Type B pancreatic cell (in vitro differentiated cells): Measurements from ENCODE around the gene RRP9. TPM values are rescaled to one million over a fixed set of nuclear protein-coding genes. Genes with fewer than 3 reads are reported as not detected.
"Not testable (repeated sequence)": the region's sequence is repeated elsewhere in the genome, so short reads cannot be mapped to it uniquely, and the experiment has no call there.

ENCODE experiments used
- DNase-seq: peaks from one replicate; pipeline ENCODE4 v3.0.0; 2021; ENCODE audit warnings: mixed read lengths; ENCODE audit not compliant: unreplicated experiment; ENCODE audit errors: extremely low spot score
- H3K27ac Mint-ChIP-seq: 2 replicates; pipeline ENCODE4 v1.8.0; 2021; ENCODE audit warnings: mild to moderate bottlenecking, mixed read lengths
- H3K27me3 Mint-ChIP-seq: 2 replicates; pipeline ENCODE4 v1.8.0; 2021; ENCODE audit warnings: mixed read lengths
- H3K36me3 Mint-ChIP-seq: 2 replicates; pipeline ENCODE4 v1.8.0; 2021; ENCODE audit warnings: mixed read lengths
- H3K4me1 Mint-ChIP-seq: one replicate; pipeline ENCODE4 v1.8.0; 2021; ENCODE audit warnings: mixed read lengths; ENCODE audit not compliant: unreplicated experiment
- H3K4me3 Mint-ChIP-seq: 2 replicates; pipeline ENCODE4 v1.8.0; 2021; ENCODE audit warnings: mild to moderate bottlenecking, mixed read lengths
- H3K9me3 Mint-ChIP-seq: 2 replicates; pipeline ENCODE4 v1.8.0; 2021; ENCODE audit warnings: mixed read lengths
- CTCF ChIP-seq: fragments of 200-600 bp; sonication (generic); conservative IDR thresholded peaks from 2 replicates; pipeline ENCODE4 v1.5.0; 2021; ENCODE audit warnings: antibody characterized with exemption, mild to moderate bottlenecking
- long read RNA-seq: library from polyadenylated mRNA; unstranded; transcript quantifications from one replicate; pipeline ENCODE4 v2.0.0, GENCODE V29; 2020
- total RNA-seq: library from RNA; stranded (reverse); gene quantifications from 2 replicates; pipeline ENCODE4 v1.2.1, GENCODE V29; 2021; ENCODE audit warnings: low replicate concordance

RRP9 gene
- 22.7 and 30.0 TPM in 2 replicates for total RNA-seq
- long read RNA-seq, transcript RRP9-201 (15 exons, 1,578 nt): major isoform, 5 of 9 reads
- long read RNA-seq, partial matches to known transcripts: 1 of 9 reads
- long read RNA-seq, other reads (novel, unspliced or antisense): 3 of 9 reads

- peak; percentile 99 for DNase-seq
- H3K4me3 Mint-ChIP-seq: peak within 1 kb of the TSS; percentile 94
Observed at GRCh38 chr3:51941798-51942602, at the start of gene RRP9, which contains the start of gene PARP3. TSS of gene RRP9 (minus strand) at chr3:51941904. CDS start at chr3:51941867, 37 bp downstream. TSS of gene PARP3 (plus strand) at chr3:51942363. CDS start at chr3:51943356, 993 bp downstream.

GRCh38 chr3:51990501-51990971 is 48.8 kb upstream of the RRP9 start:
- not testable (repeated sequence) for H3K9me3 Mint-ChIP-seq

More at GRCh38 chr3:51941798-51942602, at the start of gene RRP9, which contains the start of gene PARP3:
- H3K9me3 Mint-ChIP-seq: no peaks in the 10 kb centered on the region
- peaks cover 17% of the 10 kb centered on the region for H3K4me1 Mint-ChIP-seq
- H3K27ac Mint-ChIP-seq: peak within 1 kb of the TSS; percentile 61
- no peaks in the 10 kb centered on the region for H3K27me3 Mint-ChIP-seq
- peak; percentile 100 for TF ChIP-seq CTCF
- no peaks in the 10 kb centered on the region for H3K36me3 Mint-ChIP-seq

GRCh38 chr3:51988286-51989146 is 46.8 kb upstream of the RRP9 start:
- Mint-ChIP-seq H3K9me3 (no peaks in the 10 kb centered on the region), H3K36me3 (peaks cover 4% of the 10 kb centered on the region), H3K27me3 (no peaks in the 10 kb centered on the region), H3K4me3 (no peak overlapping the region), H3K27ac (peak overlapping the region; percentile 63), H3K4me1 (peaks cover 8% of the 10 kb centered on the region)
- TF ChIP-seq CTCF: no peak
- DNase-seq: no peak

More at GRCh38 chr3:51990501-51990971, 48.8 kb upstream of the RRP9 start:
- Mint-ChIP-seq H3K36me3 (peaks cover 17% of the 10 kb centered on the region), H3K4me1 (peaks cover 11% of the 10 kb centered on the region)
- H3K4me3 Mint-ChIP-seq, H3K27ac Mint-ChIP-seq, DNase-seq, H3K27me3 Mint-ChIP-seq: not testable (repeated sequence)

- DNase-seq: no peak
- H3K4me3 Mint-ChIP-seq: no peak overlapping the region
- peaks cover 4% of the 10 kb centered on the region for H3K36me3 Mint-ChIP-seq
- no peaks in the 10 kb centered on the region for H3K27me3 Mint-ChIP-seq
- no peaks in the 10 kb centered on the region for H3K9me3 Mint-ChIP-seq
- peaks cover 12% of the 10 kb centered on the region for H3K4me1 Mint-ChIP-seq
- no peak overlapping the region for H3K27ac Mint-ChIP-seq
- no peak for TF ChIP-seq CTCF
Observed at GRCh38 chr3:51987568-51987967, 45.9 kb upstream of the RRP9 start.

GRCh38 chr3:51986010-51986947 is 44.6 kb upstream of the RRP9 start:
- peak overlapping the region; percentile 78 for H3K27ac Mint-ChIP-seq
- no peak for TF ChIP-seq CTCF
- H3K36me3 Mint-ChIP-seq: peaks cover 2% of the 10 kb centered on the region
- peaks cover 13% of the 10 kb centered on the region for H3K4me1 Mint-ChIP-seq
- DNase-seq: no peak
- H3K9me3 Mint-ChIP-seq: no peaks in the 10 kb centered on the region
- no peaks in the 10 kb centered on the region for H3K27me3 Mint-ChIP-seq
- H3K4me3 Mint-ChIP-seq: no peak overlapping the region
